IMR-90 (cell line): ENCODE measurements around the gene MDM4.

Experiments
- BHLHE40 ChIP-seq: fragments of 150-350 bp; IDR thresholded peaks from 2 replicates; pipeline ENCODE4 v1.6.1; 2016; ENCODE audit warnings: mild to moderate bottlenecking, low read depth, low read length
- FOS ChIP-seq: fragments of 150-350 bp; IDR thresholded peaks from 2 replicates; pipeline ENCODE4 v1.6.1; 2016; ENCODE audit warnings: low read depth, low read length
- MAFK ChIP-seq: IDR thresholded peaks from 2 replicates; pipeline ENCODE4 v1.6.1; 2012; ENCODE audit warnings: low read depth, low read length, improper control_type of control experiment
- MXI1 ChIP-seq: IDR thresholded peaks from 2 replicates; pipeline ENCODE4 v1.6.1; 2012; ENCODE audit warnings: low read depth, mild to moderate bottlenecking, low read length, moderate library complexity, borderline replicate concordance
- POLR2A ChIP-seq: IDR thresholded peaks from 2 replicates; pipeline ENCODE4 v1.6.1; 2012; ENCODE audit warnings: mild to moderate bottlenecking, low read depth, low read length
- RAD21 ChIP-seq: IDR thresholded peaks from 2 replicates; pipeline ENCODE4 v1.6.1; 2012; ENCODE audit warnings: low read length, improper control_type of control experiment
- RFX5 ChIP-seq: IDR thresholded peaks from 2 replicates; pipeline ENCODE4 v1.8.0; 2012; ENCODE audit warnings: low read depth, mild to moderate bottlenecking, low read length, moderate library complexity
- TF ChIP-seq, protein P1 (sequence below): fragments of 150-350 bp; IDR thresholded peaks from 2 replicates; pipeline ENCODE4 v1.6.1; 2016; ENCODE audit warnings: low read depth, mild to moderate bottlenecking, low read length, moderate library complexity, borderline replicate concordance
- TF ChIP-seq, protein P2 (sequence below): conservative IDR thresholded peaks from 2 replicates; pipeline ENCODE4 v1.5.1; 2012; ENCODE audit warnings: mild to moderate bottlenecking, low read depth, low read length, improper control_type of control experiment
- TF ChIP-seq, protein P3 (sequence below): fragments of 150-350 bp; IDR thresholded peaks from 2 replicates; pipeline ENCODE4 v1.6.1; 2017; ENCODE audit warnings: mild to moderate bottlenecking, antibody characterized with exemption, low read length, low read depth

DNA sequence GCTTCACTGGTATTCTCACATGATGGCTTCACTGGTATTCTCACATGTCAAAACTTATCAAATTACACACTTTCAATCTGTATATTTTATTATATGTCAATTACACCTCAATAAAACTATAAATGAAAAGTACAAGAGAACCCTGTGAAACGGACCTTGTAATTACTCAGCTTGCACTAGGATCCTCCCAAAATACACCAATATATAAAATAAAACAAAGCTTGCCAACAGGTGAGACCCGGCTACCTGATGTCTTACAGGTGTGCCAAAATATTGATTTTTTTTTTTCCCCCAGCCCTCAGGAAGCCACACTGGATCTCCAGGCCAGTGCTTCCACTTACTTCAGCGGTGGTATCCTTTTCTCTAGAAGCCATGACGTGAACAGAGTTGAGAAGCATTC lies 44.5 kb upstream of the MDM4 start:
- TF ChIP-seq, protein P1, sequence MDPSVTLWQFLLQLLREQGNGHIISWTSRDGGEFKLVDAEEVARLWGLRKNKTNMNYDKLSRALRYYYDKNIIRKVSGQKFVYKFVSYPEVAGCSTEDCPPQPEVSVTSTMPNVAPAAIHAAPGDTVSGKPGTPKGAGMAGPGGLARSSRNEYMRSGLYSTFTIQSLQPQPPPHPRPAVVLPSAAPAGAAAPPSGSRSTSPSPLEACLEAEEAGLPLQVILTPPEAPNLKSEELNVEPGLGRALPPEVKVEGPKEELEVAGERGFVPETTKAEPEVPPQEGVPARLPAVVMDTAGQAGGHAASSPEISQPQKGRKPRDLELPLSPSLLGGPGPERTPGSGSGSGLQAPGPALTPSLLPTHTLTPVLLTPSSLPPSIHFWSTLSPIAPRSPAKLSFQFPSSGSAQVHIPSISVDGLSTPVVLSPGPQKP: no peak
- TF ChIP-seq MXI1 (no peak), BHLHE40 (no peak), FOS (no peak), POLR2A (no peak), MAFK (no peak), RAD21 (no peak), RFX5 (no peak)
- TF ChIP-seq, protein P2, sequence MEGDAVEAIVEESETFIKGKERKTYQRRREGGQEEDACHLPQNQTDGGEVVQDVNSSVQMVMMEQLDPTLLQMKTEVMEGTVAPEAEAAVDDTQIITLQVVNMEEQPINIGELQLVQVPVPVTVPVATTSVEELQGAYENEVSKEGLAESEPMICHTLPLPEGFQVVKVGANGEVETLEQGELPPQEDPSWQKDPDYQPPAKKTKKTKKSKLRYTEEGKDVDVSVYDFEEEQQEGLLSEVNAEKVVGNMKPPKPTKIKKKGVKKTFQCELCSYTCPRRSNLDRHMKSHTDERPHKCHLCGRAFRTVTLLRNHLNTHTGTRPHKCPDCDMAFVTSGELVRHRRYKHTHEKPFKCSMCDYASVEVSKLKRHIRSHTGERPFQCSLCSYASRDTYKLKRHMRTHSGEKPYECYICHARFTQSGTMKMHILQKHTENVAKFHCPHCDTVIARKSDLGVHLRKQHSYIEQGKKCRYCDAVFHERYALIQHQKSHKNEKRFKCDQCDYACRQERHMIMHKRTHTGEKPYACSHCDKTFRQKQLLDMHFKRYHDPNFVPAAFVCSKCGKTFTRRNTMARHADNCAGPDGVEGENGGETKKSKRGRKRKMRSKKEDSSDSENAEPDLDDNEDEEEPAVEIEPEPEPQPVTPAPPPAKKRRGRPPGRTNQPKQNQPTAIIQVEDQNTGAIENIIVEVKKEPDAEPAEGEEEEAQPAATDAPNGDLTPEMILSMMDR: no peak
- TF ChIP-seq, protein P3, sequence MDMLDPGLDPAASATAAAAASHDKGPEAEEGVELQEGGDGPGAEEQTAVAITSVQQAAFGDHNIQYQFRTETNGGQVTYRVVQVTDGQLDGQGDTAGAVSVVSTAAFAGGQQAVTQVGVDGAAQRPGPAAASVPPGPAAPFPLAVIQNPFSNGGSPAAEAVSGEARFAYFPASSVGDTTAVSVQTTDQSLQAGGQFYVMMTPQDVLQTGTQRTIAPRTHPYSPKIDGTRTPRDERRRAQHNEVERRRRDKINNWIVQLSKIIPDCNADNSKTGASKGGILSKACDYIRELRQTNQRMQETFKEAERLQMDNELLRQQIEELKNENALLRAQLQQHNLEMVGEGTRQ: no peak
